HFFc6 (cell line): ENCODE data around the gene MYH11. TPM values are rescaled to one million over a fixed set of nuclear protein-coding genes. Genes with fewer than 3 reads are reported as not detected.

Experiments used
- DNase-seq: peaks from one replicate; pipeline ENCODE4 v3.0.0-alpha.2; 2018
- H3K27ac Mint-ChIP-seq: 2 replicates; pipeline ENCODE4 v1.8.0; 2020; ENCODE audit warnings: mild to moderate bottlenecking, mixed read lengths
- H3K27me3 Mint-ChIP-seq: 2 replicates; pipeline ENCODE4 v1.8.0; 2021; ENCODE audit warnings: mild to moderate bottlenecking, moderate library complexity, mixed read lengths; ENCODE audit not compliant: insufficient read depth
- H3K36me3 Mint-ChIP-seq: 2 replicates; pipeline ENCODE4 v1.8.0; 2021; ENCODE audit warnings: low read depth, mixed read lengths
- H3K4me1 Mint-ChIP-seq: 2 replicates; pipeline ENCODE4 v1.8.0; 2020; ENCODE audit warnings: low read depth, mixed read lengths
- H3K4me3 Mint-ChIP-seq: 2 replicates; pipeline ENCODE4 v1.8.0; 2020; ENCODE audit warnings: mild to moderate bottlenecking, moderate library complexity, mixed read lengths
- H3K9me3 Mint-ChIP-seq: 2 replicates; pipeline ENCODE4 v1.8.0; 2020; ENCODE audit warnings: mild to moderate bottlenecking, mixed read lengths
- CTCF ChIP-seq: fragments of 200-600 bp; sonication (generic); IDR thresholded peaks from 2 replicates; pipeline ENCODE4 v1.5.0; 2021; ENCODE audit warnings: antibody characterized with exemption, mild to moderate bottlenecking
- total RNA-seq, 6 experiments: library from RNA; stranded (reverse); fragmentation: NEBNext Ultra II Directional; extraction: Animal tissue kit (Norgen Biotek cat#: 25700); gene quantifications; 2 replicates in 1 of 6; 3 replicates in 5 of 6; pipeline ENCODE4 v1.2.3, GENCODE V29; 2021

Gene MYH11
- total RNA-seq, 6 experiments from 2014 or later = 0.02 to 0.23 (median 0.21) TPM; not detected in 2

GRCh38 chr16:15741207-15741871 lies 115.5 kb downstream of the MYH11 start:
- Mint-ChIP-seq H3K9me3 (peaks cover 9% of the 10 kb centered on the region), H3K27me3 (peaks cover 20% of the 10 kb centered on the region), H3K4me1 (no peaks in the 10 kb centered on the region), H3K36me3 (peaks cover 15% of the 10 kb centered on the region), H3K4me3 (no peak overlapping the region), H3K27ac (no peak overlapping the region)
- TF ChIP-seq CTCF = no peak
- DNase-seq = no peak

GRCh38 chr16:15739950-15740349 lies 116.9 kb downstream of the MYH11 start:
- Mint-ChIP-seq H3K36me3 (peaks cover 15% of the 10 kb centered on the region), H3K27ac (no peak overlapping the region), H3K4me3 (no peak overlapping the region), H3K27me3 (peaks cover 26% of the 10 kb centered on the region), H3K9me3 (peaks cover 9% of the 10 kb centered on the region), H3K4me1 (no peaks in the 10 kb centered on the region)
- no peak for DNase-seq
- no peak for TF ChIP-seq CTCF

GRCh38 chr16:15739464-15739863 lies 117.4 kb downstream of the MYH11 start:
- no peak for TF ChIP-seq CTCF
- Mint-ChIP-seq H3K27ac (no peak overlapping the region), H3K4me1 (peaks cover 2% of the 10 kb centered on the region), H3K4me3 (no peak overlapping the region), H3K36me3 (peaks cover 15% of the 10 kb centered on the region), H3K27me3 (peaks cover 26% of the 10 kb centered on the region), H3K9me3 (peaks cover 9% of the 10 kb centered on the region)
- no peak for DNase-seq

- TF ChIP-seq CTCF = no peak
- no peak overlapping the region for H3K27ac Mint-ChIP-seq
- no peak overlapping the region for H3K4me3 Mint-ChIP-seq
- peaks cover 9% of the 10 kb centered on the region for H3K9me3 Mint-ChIP-seq
- H3K4me1 Mint-ChIP-seq = peaks cover 20% of the 10 kb centered on the region
- peaks cover 25% of the 10 kb centered on the region for H3K27me3 Mint-ChIP-seq
- no peak for DNase-seq
- peaks cover 15% of the 10 kb centered on the region for H3K36me3 Mint-ChIP-seq
Observed at GRCh38 chr16:15737140-15737644, 119.6 kb downstream of the MYH11 start.

- Mint-ChIP-seq H3K4me3 (no peak overlapping the region), H3K4me1 (peaks cover 20% of the 10 kb centered on the region), H3K9me3 (peaks cover 8% of the 10 kb centered on the region), H3K36me3 (peaks cover 10% of the 10 kb centered on the region), H3K27me3 (peaks cover 25% of the 10 kb centered on the region), H3K27ac (no peak overlapping the region)
- TF ChIP-seq CTCF = no peak
- no peak for DNase-seq
Observed at GRCh38 chr16:15736529-15736928, 120.3 kb downstream of the MYH11 start.
